ENCODE measurements around the gene ANGPTL2.

GRCh38 chr9:127055745-127056402 lies 66.6 kb downstream of the ANGPTL2 start:
- no peak for TF ChIP-seq POLR2A (IDR thresholded peaks at IDR 0.05)
- TF ChIP-seq, protein P1, sequence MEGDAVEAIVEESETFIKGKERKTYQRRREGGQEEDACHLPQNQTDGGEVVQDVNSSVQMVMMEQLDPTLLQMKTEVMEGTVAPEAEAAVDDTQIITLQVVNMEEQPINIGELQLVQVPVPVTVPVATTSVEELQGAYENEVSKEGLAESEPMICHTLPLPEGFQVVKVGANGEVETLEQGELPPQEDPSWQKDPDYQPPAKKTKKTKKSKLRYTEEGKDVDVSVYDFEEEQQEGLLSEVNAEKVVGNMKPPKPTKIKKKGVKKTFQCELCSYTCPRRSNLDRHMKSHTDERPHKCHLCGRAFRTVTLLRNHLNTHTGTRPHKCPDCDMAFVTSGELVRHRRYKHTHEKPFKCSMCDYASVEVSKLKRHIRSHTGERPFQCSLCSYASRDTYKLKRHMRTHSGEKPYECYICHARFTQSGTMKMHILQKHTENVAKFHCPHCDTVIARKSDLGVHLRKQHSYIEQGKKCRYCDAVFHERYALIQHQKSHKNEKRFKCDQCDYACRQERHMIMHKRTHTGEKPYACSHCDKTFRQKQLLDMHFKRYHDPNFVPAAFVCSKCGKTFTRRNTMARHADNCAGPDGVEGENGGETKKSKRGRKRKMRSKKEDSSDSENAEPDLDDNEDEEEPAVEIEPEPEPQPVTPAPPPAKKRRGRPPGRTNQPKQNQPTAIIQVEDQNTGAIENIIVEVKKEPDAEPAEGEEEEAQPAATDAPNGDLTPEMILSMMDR (IDR thresholded peaks at IDR 0.05) = no peak
- no peak for TF ChIP-seq POLR2AphosphoS5 (IDR thresholded peaks at IDR 0.05)
- no peak for TF ChIP-seq EP300 (IDR thresholded peaks at IDR 0.05)
